ENCODE measurements around the gene PRPF31. TPM values are rescaled to one million over a fixed set of nuclear protein-coding genes. Genes with fewer than 3 reads are reported as not detected.

The PRPF31 gene
- total and polyA plus RNA-seq, 2 of the 13 experiments (the other 11 are each of a cell fraction or from before 2014, with no cell fraction given): 23.8 to 63.8 TPM

GRCh38 chr19:54095859-54096616, 19.5 kb upstream of the PRPF31 start (continued):
- TF ChIP-seq ERF (CRISPR knock-in tag; IDR thresholded peaks at IDR 0.05) (peak; percentile 37; the same call in 1 of the 2 replicates), ZNF362 (CRISPR knock-in tag; IDR thresholded peaks at IDR 0.05; ENCODE audit: borderline replicate concordance) (peak; percentile 29; the same call in 1 of the 2 replicates), ZFP90 (CRISPR knock-in tag; IDR thresholded peaks at IDR 0.05; ENCODE audit: borderline replicate concordance) (0 out of 2 replicates have a peak, but pooled peaks have one; percentile 43), UBTF (CRISPR knock-in tag; IDR thresholded peaks at IDR 0.05) (peak; percentile 86; the same call in 1 of the 2 replicates), E2F1 (CRISPR knock-in tag; IDR thresholded peaks at IDR 0.05) (peak; percentile 47; the same call in 1 of the 2 replicates), ZNF883 (CRISPR knock-in tag; IDR thresholded peaks at IDR 0.05; ENCODE audit: not compliant biosample characterization) (peak; percentile 24), ZFY (CRISPR knock-in tag; IDR thresholded peaks at IDR 0.05) (peak; percentile 75), STAT5B (CRISPR knock-in tag; IDR thresholded peaks at IDR 0.05) (0 out of 2 replicates have a peak, but pooled peaks have one; percentile 58), ZBTB10 (CRISPR knock-in tag; IDR thresholded peaks at IDR 0.05; ENCODE audit: borderline replicate concordance) (0 out of 2 replicates have a peak, but pooled peaks have one; percentile 28), BRD4 (CRISPR knock-in tag; IDR thresholded peaks at IDR 0.05) (0 out of 2 replicates have a peak, but pooled peaks have one; percentile 26), PRDM15 (CRISPR knock-in tag; IDR thresholded peaks at IDR 0.05) (0 out of 2 replicates have a peak, but pooled peaks have one; percentile 26), FOSL1 (CRISPR knock-in tag; IDR thresholded peaks at IDR 0.05; ENCODE audit: borderline replicate concordance) (peak; percentile 19; the same call in 1 of the 2 replicates), ZNF12 (CRISPR knock-in tag; IDR thresholded peaks at IDR 0.05) (0 out of 2 replicates have a peak, but pooled peaks have one; percentile 20), ZNF256 (CRISPR knock-in tag; conservative IDR thresholded peaks at IDR 0.05) (0 out of 2 replicates have a peak, but pooled peaks have one; percentile 45)
